WTC11 (cell line): ENCODE results near the gene GRM1.

ENCODE experiments used
- CBFB ChIP-seq: sonication (generic); formaldehyde crosslinking; IDR thresholded peaks from 2 replicates; pipeline ENCODE4 v1.8.1; 2022; ENCODE audit warnings: mild to moderate bottlenecking, low read depth, missing genetic modification reagents
- ELF4 ChIP-seq: sonication (generic); formaldehyde crosslinking; IDR thresholded peaks from 2 replicates; pipeline ENCODE4 v1.8.1; 2022; ENCODE audit warnings: low read depth, mild to moderate bottlenecking, moderate library complexity, missing genetic modification reagents
- ETV6 ChIP-seq: sonication (generic); formaldehyde crosslinking; IDR thresholded peaks from 2 replicates; pipeline ENCODE4 v1.8.1; 2022; ENCODE audit warnings: mild to moderate bottlenecking, missing genetic modification reagents
- FOXP1 ChIP-seq: sonication (generic); formaldehyde crosslinking; IDR thresholded peaks from 2 replicates; pipeline ENCODE4 v1.8.0; 2022; ENCODE audit warnings: missing genetic modification reagents, mild to moderate bottlenecking, moderate library complexity, borderline replicate concordance
- RORB ChIP-seq: fragments of 250-450 bp; sonication (Bioruptor Pico); IDR thresholded peaks from 2 replicates; pipeline ENCODE4 v1.9.0; 2021; ENCODE audit warnings: mild to moderate bottlenecking
- TEAD4 ChIP-seq: sonication (generic); formaldehyde crosslinking; IDR thresholded peaks from 2 replicates; pipeline ENCODE4 v1.8.0; 2022; ENCODE audit warnings: mild to moderate bottlenecking, missing genetic modification reagents
- ZNF263 ChIP-seq: sonication (generic); formaldehyde crosslinking; IDR thresholded peaks from 2 replicates; pipeline ENCODE4 v1.8.1; 2022; ENCODE audit warnings: low read depth, mild to moderate bottlenecking, moderate library complexity, missing genetic modification reagents
- ZNF423 ChIP-seq: fragments of 250-450 bp; sonication (Bioruptor Pico); IDR thresholded peaks from 2 replicates; pipeline ENCODE4 v2.1.2; 2022; ENCODE audit warnings: mild to moderate bottlenecking, moderate library complexity
- TF ChIP-seq, protein P1 (sequence below): sonication (generic); formaldehyde crosslinking; IDR thresholded peaks from 2 replicates; pipeline ENCODE4 v1.8.1; 2022; ENCODE audit warnings: low read depth, missing genetic modification reagents, borderline replicate concordance
- TF ChIP-seq, protein P2 (sequence below): fragments of 200-600 bp; IDR thresholded peaks from 2 replicates; pipeline ENCODE4 v1.8.0; 2022; ENCODE audit warnings: antibody characterized with exemption
- TF ChIP-seq, protein P3 (sequence below): sonication (generic); formaldehyde crosslinking; IDR thresholded peaks from 2 replicates; pipeline ENCODE4 v1.8.0; 2022; ENCODE audit warnings: mild to moderate bottlenecking, missing genetic modification reagents
- TF ChIP-seq, protein P4 (sequence below): sonication (generic); formaldehyde crosslinking; conservative IDR thresholded peaks from 2 replicates; pipeline ENCODE4 v1.8.1; 2022; ENCODE audit warnings: mild to moderate bottlenecking, missing genetic modification reagents
- TF ChIP-seq, protein P5 (sequence below): sonication (generic); formaldehyde crosslinking; IDR thresholded peaks from 2 replicates; pipeline ENCODE4 v1.8.0; 2022; ENCODE audit warnings: mild to moderate bottlenecking, missing genetic modification reagents

DNA sequence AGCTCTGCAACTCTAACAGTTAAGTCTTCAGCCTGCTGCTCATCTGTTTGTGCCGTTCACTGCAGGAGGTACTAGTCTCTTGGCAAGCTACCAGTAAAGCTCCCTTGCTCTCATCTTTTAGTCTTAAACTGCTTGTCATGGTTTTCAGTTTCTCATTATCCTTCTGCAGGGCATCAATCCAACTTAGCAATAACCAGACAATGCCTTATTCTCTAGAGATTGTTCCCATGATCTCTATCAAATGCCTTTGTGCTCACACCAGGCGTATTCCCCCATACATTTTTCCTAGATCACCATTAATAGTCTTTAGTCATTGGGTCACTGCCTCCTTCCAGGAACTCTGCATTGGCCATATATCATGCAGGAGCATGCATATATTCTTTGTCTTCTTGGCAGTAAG lies 171.3 kb downstream of the GRM1 start:
- TF ChIP-seq, protein P1, sequence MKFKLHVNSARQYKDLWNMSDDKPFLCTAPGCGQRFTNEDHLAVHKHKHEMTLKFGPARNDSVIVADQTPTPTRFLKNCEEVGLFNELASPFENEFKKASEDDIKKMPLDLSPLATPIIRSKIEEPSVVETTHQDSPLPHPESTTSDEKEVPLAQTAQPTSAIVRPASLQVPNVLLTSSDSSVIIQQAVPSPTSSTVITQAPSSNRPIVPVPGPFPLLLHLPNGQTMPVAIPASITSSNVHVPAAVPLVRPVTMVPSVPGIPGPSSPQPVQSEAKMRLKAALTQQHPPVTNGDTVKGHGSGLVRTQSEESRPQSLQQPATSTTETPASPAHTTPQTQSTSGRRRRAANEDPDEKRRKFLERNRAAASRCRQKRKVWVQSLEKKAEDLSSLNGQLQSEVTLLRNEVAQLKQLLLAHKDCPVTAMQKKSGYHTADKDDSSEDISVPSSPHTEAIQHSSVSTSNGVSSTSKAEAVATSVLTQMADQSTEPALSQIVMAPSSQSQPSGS (CRISPR knock-in tag): no peak
- TF ChIP-seq ZNF423 (CRISPR knock-in tag) (no peak), ELF4 (CRISPR knock-in tag) (no peak), RORB (no peak), TEAD4 (no peak), ETV6 (CRISPR knock-in tag) (no peak), FOXP1 (CRISPR knock-in tag) (no peak), ZNF263 (CRISPR knock-in tag) (no peak), CBFB (CRISPR knock-in tag) (no peak)
- TF ChIP-seq, protein P2, sequence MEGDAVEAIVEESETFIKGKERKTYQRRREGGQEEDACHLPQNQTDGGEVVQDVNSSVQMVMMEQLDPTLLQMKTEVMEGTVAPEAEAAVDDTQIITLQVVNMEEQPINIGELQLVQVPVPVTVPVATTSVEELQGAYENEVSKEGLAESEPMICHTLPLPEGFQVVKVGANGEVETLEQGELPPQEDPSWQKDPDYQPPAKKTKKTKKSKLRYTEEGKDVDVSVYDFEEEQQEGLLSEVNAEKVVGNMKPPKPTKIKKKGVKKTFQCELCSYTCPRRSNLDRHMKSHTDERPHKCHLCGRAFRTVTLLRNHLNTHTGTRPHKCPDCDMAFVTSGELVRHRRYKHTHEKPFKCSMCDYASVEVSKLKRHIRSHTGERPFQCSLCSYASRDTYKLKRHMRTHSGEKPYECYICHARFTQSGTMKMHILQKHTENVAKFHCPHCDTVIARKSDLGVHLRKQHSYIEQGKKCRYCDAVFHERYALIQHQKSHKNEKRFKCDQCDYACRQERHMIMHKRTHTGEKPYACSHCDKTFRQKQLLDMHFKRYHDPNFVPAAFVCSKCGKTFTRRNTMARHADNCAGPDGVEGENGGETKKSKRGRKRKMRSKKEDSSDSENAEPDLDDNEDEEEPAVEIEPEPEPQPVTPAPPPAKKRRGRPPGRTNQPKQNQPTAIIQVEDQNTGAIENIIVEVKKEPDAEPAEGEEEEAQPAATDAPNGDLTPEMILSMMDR: no peak
- TF ChIP-seq, protein P3, sequence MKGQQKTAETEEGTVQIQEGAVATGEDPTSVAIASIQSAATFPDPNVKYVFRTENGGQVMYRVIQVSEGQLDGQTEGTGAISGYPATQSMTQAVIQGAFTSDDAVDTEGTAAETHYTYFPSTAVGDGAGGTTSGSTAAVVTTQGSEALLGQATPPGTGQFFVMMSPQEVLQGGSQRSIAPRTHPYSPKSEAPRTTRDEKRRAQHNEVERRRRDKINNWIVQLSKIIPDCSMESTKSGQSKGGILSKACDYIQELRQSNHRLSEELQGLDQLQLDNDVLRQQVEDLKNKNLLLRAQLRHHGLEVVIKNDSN: no peak
- TF ChIP-seq, protein P4, sequence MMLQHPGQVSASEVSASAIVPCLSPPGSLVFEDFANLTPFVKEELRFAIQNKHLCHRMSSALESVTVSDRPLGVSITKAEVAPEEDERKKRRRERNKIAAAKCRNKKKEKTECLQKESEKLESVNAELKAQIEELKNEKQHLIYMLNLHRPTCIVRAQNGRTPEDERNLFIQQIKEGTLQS (CRISPR knock-in tag): no peak
- TF ChIP-seq, protein P5, sequence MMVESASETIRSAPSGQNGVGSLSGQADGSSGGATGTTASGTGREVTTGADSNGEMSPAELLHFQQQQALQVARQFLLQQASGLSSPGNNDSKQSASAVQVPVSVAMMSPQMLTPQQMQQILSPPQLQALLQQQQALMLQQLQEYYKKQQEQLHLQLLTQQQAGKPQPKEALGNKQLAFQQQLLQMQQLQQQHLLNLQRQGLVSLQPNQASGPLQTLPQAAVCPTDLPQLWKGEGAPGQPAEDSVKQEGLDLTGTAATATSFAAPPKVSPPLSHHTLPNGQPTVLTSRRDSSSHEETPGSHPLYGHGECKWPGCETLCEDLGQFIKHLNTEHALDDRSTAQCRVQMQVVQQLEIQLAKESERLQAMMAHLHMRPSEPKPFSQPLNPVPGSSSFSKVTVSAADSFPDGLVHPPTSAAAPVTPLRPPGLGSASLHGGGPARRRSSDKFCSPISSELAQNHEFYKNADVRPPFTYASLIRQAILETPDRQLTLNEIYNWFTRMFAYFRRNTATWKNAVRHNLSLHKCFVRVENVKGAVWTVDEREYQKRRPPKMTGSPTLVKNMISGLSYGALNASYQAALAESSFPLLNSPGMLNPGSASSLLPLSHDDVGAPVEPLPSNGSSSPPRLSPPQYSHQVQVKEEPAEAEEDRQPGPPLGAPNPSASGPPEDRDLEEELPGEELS (CRISPR knock-in tag): no peak
